ENCODE measurements around the gene KRT74. TPM values are rescaled to one million over a fixed set of nuclear protein-coding genes. Genes with fewer than 3 reads are reported as not detected.

The KRT74 gene
- total and polyA plus RNA-seq, 9 of the 15 experiments (the other 6 are each of a cell fraction or from before 2014, with no cell fraction given) = not detected

GRCh38 chr12:52552681-52553195 is 20.9 kb downstream of the KRT74 start, which contains the start of gene KRT71:
KRT71 (minus strand) TSS chr12:52553145; CDS start chr12:52553077, 68 bp downstream.
- Histone ChIP-seq H3K27ac (ENCODE audit: extremely low read depth, low read depth, low read length) (no peak within 1 kb of the TSS), H3K9ac (ENCODE audit: insufficient read depth in 1 of 2, low read depth in 2 of 2, low read length in 2 of 2) (peak within 1 kb of the TSS in 1 of 2 experiments; percentile 45; a peak in 1 of 4 replicates), H3K4me3 (no peak within 1 kb of the TSS), H3K4me2 (ENCODE audit: insufficient read depth, low read length) (no peak within 1 kb of the TSS), H3K4me1 (replicated peaks in 1 of 2; ENCODE audit: control insufficient read depth in 2 of 2, insufficient read depth in 2 of 2, low read length in 2 of 2) (no peaks in the 10 kb centered on the region), H3K36me3 (ENCODE audit: control insufficient read depth, insufficient read depth, low read length) (no peaks in the 10 kb centered on the region), H4K20me1 (replicated peaks; ENCODE audit: control insufficient read depth, insufficient read depth, low read length) (peaks cover 14% of the 10 kb centered on the region; the same call in 1 of the 2 replicates), H3K9me3 (replicated peaks; ENCODE audit: control insufficient read depth, insufficient read depth, low read depth, low read length) (no peaks in the 10 kb centered on the region), H3K9me1 (ENCODE audit: control insufficient read depth, insufficient read depth, low read length) (no peaks in the 10 kb centered on the region), H3K27me3 (ENCODE audit: control insufficient read depth in 2 of 2, insufficient read depth in 2 of 2, low read length in 2 of 2) (peaks cover 5 to 56% of the 10 kb centered on the region in 2 experiments; a peak in 3 of 5 replicates), H3K79me2 (ENCODE audit: control insufficient read depth, insufficient read depth, low read length) (no peaks in the 10 kb centered on the region), H2AFZ (ENCODE audit: low read depth, low read length) (no peak within 1 kb of the TSS)
- no peak for FAIRE-seq
- TF ChIP-seq TBP (optimal IDR thresholded peaks at IDR 0.05; ENCODE audit: low read depth, low read length) = no peak
- TF ChIP-seq, protein P1, sequence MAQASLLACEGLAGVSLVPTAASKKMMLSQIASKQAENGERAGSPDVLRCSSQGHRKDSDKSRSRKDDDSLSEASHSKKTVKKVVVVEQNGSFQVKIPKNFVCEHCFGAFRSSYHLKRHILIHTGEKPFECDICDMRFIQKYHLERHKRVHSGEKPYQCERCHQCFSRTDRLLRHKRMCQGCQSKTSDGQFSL (CRISPR knock-in tag; IDR thresholded peaks at IDR 0.05) = no peak
- TF ChIP-seq, protein P1 (tag; IDR thresholded peaks at IDR 0.05) = no peak
- TF ChIP-seq, protein P2, sequence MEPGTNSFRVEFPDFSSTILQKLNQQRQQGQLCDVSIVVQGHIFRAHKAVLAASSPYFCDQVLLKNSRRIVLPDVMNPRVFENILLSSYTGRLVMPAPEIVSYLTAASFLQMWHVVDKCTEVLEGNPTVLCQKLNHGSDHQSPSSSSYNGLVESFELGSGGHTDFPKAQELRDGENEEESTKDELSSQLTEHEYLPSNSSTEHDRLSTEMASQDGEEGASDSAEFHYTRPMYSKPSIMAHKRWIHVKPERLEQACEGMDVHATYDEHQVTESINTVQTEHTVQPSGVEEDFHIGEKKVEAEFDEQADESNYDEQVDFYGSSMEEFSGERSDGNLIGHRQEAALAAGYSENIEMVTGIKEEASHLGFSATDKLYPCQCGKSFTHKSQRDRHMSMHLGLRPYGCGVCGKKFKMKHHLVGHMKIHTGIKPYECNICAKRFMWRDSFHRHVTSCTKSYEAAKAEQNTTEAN (CRISPR knock-in tag; IDR thresholded peaks at IDR 0.05) = no peak
- TF ChIP-seq SRSF3 (IDR thresholded peaks at IDR 0.05; ENCODE audit: insufficient read depth, low read length) = no peak
- no peak for TF ChIP-seq VEZF1 (CRISPR knock-in tag; IDR thresholded peaks at IDR 0.05)
- no peak for TF ChIP-seq CSDE1 (IDR thresholded peaks at IDR 0.05)
- no peak for TF ChIP-seq PHF21A (IDR thresholded peaks at IDR 0.05; ENCODE audit: borderline replicate concordance, low read depth)
- TF ChIP-seq, protein P3, sequence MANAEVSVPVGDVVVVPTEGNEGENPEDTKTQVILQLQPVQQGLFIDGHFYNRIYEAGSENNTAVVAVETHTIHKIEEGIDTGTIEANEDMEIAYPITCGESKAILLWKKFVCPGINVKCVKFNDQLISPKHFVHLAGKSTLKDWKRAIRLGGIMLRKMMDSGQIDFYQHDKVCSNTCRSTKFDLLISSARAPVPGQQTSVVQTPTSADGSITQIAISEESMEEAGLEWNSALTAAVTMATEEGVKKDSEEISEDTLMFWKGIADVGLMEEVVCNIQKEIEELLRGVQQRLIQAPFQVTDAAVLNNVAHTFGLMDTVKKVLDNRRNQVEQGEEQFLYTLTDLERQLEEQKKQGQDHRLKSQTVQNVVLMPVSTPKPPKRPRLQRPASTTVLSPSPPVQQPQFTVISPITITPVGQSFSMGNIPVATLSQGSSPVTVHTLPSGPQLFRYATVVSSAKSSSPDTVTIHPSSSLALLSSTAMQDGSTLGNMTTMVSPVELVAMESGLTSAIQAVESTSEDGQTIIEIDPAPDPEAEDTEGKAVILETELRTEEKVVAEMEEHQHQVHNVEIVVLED (CRISPR knock-in tag; IDR thresholded peaks at IDR 0.05) = no peak
- TF ChIP-seq MAFG (tag; conservative IDR thresholded peaks at IDR 0.05) = no peak
- TF ChIP-seq ZNF696 (CRISPR knock-in tag; conservative IDR thresholded peaks at IDR 0.05) = no peak
- TF ChIP-seq, protein P4, sequence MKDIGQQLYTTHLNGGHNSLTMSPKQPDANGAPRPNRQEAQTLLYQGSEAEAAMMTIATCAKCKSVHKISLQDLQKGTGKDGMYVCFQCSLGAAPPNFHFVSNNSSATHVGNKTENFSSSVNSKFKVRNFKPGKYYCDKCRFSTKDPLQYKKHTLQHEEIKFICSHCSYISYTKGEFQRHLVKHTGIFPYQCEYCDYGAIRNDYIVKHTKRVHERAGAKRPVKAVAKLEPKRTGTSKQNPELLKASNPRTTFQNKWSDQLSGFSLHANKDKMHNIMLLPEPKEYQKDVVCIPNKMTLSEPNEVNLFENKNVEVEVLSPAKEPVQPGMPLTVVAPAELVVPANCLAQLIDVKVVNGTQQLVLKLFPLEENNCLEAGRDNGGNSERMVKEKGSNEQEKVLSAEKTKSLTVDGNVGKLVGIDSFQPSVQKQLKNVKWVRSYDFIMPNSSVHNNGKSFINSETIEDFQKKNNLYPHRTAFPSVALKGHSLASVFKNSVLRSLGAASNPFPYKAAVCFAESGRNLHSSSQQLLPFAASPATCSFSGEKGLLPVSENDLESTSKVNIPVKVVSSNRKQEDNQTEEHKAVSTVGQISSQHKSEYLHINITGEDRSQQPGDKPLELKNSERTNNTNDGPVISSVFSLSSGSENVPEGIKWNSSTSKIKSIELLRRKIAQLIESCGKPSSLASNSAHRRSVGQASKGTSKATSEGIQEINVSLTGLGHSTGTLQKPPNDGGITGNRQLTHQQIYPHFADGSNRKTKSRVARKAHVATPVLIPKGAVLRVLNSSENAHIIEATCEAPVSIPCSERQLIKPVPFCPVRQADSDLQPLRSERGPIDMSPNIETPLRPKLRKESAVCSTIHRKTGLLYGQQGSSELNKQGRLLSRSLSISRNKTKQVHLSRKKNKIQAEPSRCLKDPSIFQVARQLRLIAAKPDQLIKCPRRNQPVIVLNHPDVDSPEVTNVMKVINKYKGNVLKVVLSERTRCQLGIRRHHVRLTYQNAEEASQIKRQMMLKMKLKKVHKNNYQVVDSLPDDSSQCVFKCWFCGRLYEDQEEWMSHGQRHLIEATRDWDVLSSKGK (CRISPR knock-in tag; IDR thresholded peaks at IDR 0.05) = no peak
- intact Hi-C loops (cut with micrococcal nuclease) (no loop called here), in situ Hi-C loops (cut with MboI) (no loop called here)
- DNase-seq (ENCODE audit: extremely low read depth in 1 of 4, low spot score in 3 of 4) = no peak
- POLR2A ChIA-PET = interaction anchor here (0.6 to 1.2 kb wide), 2 partner anchors 9 to 51 kb away, joined by 5 to 7 read pairs; no protein-coding TSS in a partner anchor
- WGBS (ENCODE audit: insufficient coverage, low coverage, missing lambda C conversion rate) = 1% methylated on average over 14 of the region's 14 CpGs
- CTCF ChIA-PET (ENCODE audit: low intra/inter-chr PET ratio) = no interaction called here
- no peak for ATAC-seq
- BruUV-seq (replicated peaks) = no TSS peak
